ENCODE measurements around the gene ZSWIM3.

DNA sequence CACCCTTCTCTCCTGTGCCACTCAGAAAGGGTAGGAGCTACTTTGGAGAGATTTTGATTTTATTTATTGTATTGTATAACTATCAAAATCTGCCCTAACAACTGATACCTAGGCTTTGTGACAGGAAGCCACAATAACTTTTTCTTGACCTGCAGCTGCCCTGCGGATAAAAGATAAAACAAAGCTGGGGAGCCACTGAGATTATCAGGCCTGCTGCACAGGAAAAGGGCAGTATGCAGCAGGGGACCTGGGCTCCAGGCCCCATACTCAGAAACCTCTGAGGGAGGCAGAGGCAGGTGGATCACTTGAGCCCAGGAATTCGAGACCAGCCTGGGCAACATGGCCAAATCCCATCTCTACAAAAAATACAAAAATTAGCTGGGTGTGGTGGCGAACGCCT, 24.8 kb upstream of the ZSWIM3 start:
- TF ChIP-seq, protein P1, sequence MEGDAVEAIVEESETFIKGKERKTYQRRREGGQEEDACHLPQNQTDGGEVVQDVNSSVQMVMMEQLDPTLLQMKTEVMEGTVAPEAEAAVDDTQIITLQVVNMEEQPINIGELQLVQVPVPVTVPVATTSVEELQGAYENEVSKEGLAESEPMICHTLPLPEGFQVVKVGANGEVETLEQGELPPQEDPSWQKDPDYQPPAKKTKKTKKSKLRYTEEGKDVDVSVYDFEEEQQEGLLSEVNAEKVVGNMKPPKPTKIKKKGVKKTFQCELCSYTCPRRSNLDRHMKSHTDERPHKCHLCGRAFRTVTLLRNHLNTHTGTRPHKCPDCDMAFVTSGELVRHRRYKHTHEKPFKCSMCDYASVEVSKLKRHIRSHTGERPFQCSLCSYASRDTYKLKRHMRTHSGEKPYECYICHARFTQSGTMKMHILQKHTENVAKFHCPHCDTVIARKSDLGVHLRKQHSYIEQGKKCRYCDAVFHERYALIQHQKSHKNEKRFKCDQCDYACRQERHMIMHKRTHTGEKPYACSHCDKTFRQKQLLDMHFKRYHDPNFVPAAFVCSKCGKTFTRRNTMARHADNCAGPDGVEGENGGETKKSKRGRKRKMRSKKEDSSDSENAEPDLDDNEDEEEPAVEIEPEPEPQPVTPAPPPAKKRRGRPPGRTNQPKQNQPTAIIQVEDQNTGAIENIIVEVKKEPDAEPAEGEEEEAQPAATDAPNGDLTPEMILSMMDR (IDR thresholded peaks at IDR 0.05; ENCODE audit: low read depth, low read length, missing input control) = no peak
- TF ChIP-seq SP1 (IDR thresholded peaks at IDR 0.05) (no peak), RAD21 (IDR thresholded peaks at IDR 0.05) (no peak), REST (IDR thresholded peaks at IDR 0.05) (no peak), YY1 (IDR thresholded peaks at IDR 0.05) (no peak), RXRA (IDR thresholded peaks at IDR 0.05) (no peak)

Measured in liver (tissue), 3 donors.